CD8-positive, alpha-beta memory T cell (primary cell): ENCODE data around the gene OR7C1. TPM values are rescaled to one million over a fixed set of nuclear protein-coding genes. Genes with fewer than 3 reads are reported as not detected.
"Not testable (repeated sequence)": the region's sequence is repeated elsewhere in the genome, so short reads cannot be mapped to it uniquely, and the experiment has no call there.

Experiments used
- CTCF ChIA-PET: fragments of 350-600 bp; sonication (Branson Sonifier 250); formaldehyde crosslinking; loops from one replicate; lab custom pipeline; 2021; ENCODE audit warnings: antibody characterized with exemption; lab: Charles Lee
- POLR2A ChIA-PET: fragments of 350-600 bp; sonication (Branson Sonifier 250); formaldehyde crosslinking; loops from one replicate; lab custom pipeline; 2021; ENCODE audit warnings: antibody characterized with exemption; lab: Charles Lee
- DNase-seq, 5 donors: peaks; one replicate each; pipeline versions ENCODE4 v3.0.0 to v3.0.0-alpha.2; 2020 to 2022; ENCODE audit warnings: mixed read lengths in 1 of 5
- H3K27ac ChIP-seq: one replicate; pipeline ENCODE4 v1.7.0; 2013; ENCODE audit warnings: low read depth, mild to moderate bottlenecking, low read length, moderate library complexity
- H3K27me3 ChIP-seq: 2 replicates; pipeline ENCODE4 v1.7.0; 2013; ENCODE audit warnings: low read length, mild to moderate bottlenecking; ENCODE audit not compliant: insufficient read depth, poor library complexity, severe bottlenecking
- H3K36me3 ChIP-seq: 2 replicates; pipeline ENCODE4 v1.7.0; 2013; ENCODE audit warnings: mild to moderate bottlenecking, low read length, moderate library complexity; ENCODE audit not compliant: insufficient read depth
- H3K4me1 ChIP-seq: 2 replicates; pipeline ENCODE4 v1.7.0; 2013; ENCODE audit warnings: mild to moderate bottlenecking, low read length, moderate library complexity; ENCODE audit not compliant: insufficient read depth
- H3K4me3 ChIP-seq: 2 replicates; pipeline ENCODE4 v1.7.0; 2013; ENCODE audit warnings: mild to moderate bottlenecking, low read length
- H3K9me3 ChIP-seq: 2 replicates; pipeline ENCODE4 v1.7.0; 2013; ENCODE audit warnings: mild to moderate bottlenecking, low read length
- H3K27ac Mint-ChIP-seq, 8 donors: one replicate each; pipeline ENCODE4 v1.8.0; 2020 to 2021; ENCODE audit warnings: mixed read lengths in 8 of 8, mild to moderate bottlenecking in 6 of 8, inconsistent platforms in 3 of 8, moderate library complexity in 3 of 8
- H3K27me3 Mint-ChIP-seq, 2 donors: one replicate each; pipeline ENCODE4 v1.8.0; 2020 to 2021; ENCODE audit warnings: mixed read lengths in 2 of 2, mild to moderate bottlenecking in 1 of 2, moderate library complexity in 1 of 2
- H3K36me3 Mint-ChIP-seq, 3 donors: one replicate each; pipeline ENCODE4 v1.8.0; 2020 to 2021; ENCODE audit warnings: mixed read lengths in 3 of 3, inconsistent platforms in 1 of 3, mild to moderate bottlenecking in 1 of 3
- H3K4me1 Mint-ChIP-seq, 3 donors: one replicate each; pipeline ENCODE4 v1.8.0; 2020 to 2021; ENCODE audit warnings: mixed read lengths in 3 of 3, inconsistent platforms in 1 of 3, mild to moderate bottlenecking in 1 of 3
- H3K4me3 Mint-ChIP-seq, 7 donors: one replicate each; pipeline ENCODE4 v1.8.0; 2020 to 2021; ENCODE audit warnings: mixed read lengths in 7 of 7, mild to moderate bottlenecking in 6 of 7, moderate library complexity in 4 of 7, inconsistent platforms in 2 of 7
- H3K9me3 Mint-ChIP-seq, 5 donors: one replicate each; pipeline ENCODE4 v1.8.0; 2020 to 2022; ENCODE audit warnings: mixed read lengths in 5 of 5, mild to moderate bottlenecking in 3 of 5, moderate library complexity in 2 of 5, inconsistent platforms in 1 of 5
- polyA plus RNA-seq: library from polyadenylated mRNA; unstranded; fragments of 300-500 nt; fragmentation: Illumina TruSeq; gene quantifications from one replicate; pipeline ENCODE4 v1.2.3, GENCODE V29; 2021
- total RNA-seq, 2 experiments: library from RNA; stranded (reverse); gene quantifications; one replicate each; pipeline ENCODE4 v1.2.3, GENCODE V29; 2021

The OR7C1 gene
- total and polyA plus RNA-seq, 3 experiments from 2014 or later = not detected

DNA sequence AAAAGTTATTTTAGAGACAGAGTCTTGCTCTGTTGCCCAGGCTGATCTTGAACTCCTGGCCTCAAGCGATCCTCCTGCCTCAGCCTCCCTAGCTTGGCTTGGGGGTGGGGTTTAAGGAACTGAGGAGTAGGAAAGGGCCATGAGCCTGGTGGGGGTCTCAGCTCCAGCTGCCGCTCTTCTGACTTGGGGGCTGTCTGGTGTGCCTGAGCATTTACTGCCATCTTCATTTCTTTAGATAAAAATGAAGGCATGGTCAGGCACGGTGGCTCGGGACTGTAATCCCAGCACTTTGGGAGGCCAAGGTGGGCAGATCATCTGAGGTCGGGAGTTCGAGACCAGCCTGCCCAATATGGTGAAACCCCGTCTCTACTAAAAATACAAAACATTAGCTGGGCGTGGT is 59.7 kb downstream of the OR7C1 start:
- H3K4me3 Mint-ChIP-seq = peak overlapping the region in 1 of 7 donors; percentile 12
- H3K36me3 Mint-ChIP-seq, H3K9me3 ChIP-seq, H3K27me3 ChIP-seq, CTCF ChIA-PET, DNase-seq, H3K4me3 ChIP-seq, H3K4me1 ChIP-seq, H3K36me3 ChIP-seq, H3K4me1 Mint-ChIP-seq, H3K9me3 Mint-ChIP-seq, POLR2A ChIA-PET: not testable (repeated sequence)
- peaks cover 26 to 45% of the 10 kb centered on the region in 2 donors for H3K27me3 Mint-ChIP-seq
- peak overlapping the region; percentile 43 for H3K27ac ChIP-seq
- peak overlapping the region in 1 of 8 donors; percentile 39 for H3K27ac Mint-ChIP-seq

DNA sequence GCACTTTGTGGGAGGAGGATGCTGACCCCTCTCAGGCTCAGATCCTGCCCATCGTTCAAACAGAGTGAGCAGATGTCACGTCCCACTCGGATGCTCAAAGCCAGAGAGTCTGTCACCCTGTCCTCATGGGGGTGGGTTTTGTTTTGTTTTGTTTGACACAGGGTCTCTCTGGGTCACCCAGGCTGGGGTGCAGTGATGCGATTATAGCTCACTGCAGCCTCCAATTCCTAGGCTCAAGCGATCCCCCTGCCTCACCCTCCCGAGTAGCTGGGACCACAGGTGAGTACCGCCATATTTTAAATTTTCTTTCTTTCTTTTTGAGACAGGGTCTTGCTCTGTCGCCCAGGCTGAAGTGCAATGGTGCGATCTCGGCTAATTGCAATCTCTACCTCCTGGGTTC is 60.6 kb downstream of the OR7C1 start:
- H3K27ac Mint-ChIP-seq = no peak overlapping the region
- peaks cover 0 to 2% (median 0%) of the 10 kb centered on the region in 3 donors for H3K36me3 Mint-ChIP-seq
- no peak overlapping the region for H3K27ac ChIP-seq
- H3K4me1 Mint-ChIP-seq = peaks cover 2 to 6% (median 5%) of the 10 kb centered on the region in 3 donors
- H3K4me1 ChIP-seq = no peaks in the 10 kb centered on the region
- no peak for DNase-seq
- no peaks in the 10 kb centered on the region for H3K9me3 Mint-ChIP-seq
- no peaks in the 10 kb centered on the region for H3K36me3 ChIP-seq
- peaks cover 29 to 47% of the 10 kb centered on the region in 2 donors for H3K27me3 Mint-ChIP-seq
- no peak overlapping the region for H3K4me3 ChIP-seq
- ChIA-PET CTCF (no interaction called here), POLR2A (no interaction called here)
- no peaks in the 10 kb centered on the region for H3K9me3 ChIP-seq
- H3K4me3 Mint-ChIP-seq = no peak overlapping the region
- no peaks in the 10 kb centered on the region for H3K27me3 ChIP-seq

DNA sequence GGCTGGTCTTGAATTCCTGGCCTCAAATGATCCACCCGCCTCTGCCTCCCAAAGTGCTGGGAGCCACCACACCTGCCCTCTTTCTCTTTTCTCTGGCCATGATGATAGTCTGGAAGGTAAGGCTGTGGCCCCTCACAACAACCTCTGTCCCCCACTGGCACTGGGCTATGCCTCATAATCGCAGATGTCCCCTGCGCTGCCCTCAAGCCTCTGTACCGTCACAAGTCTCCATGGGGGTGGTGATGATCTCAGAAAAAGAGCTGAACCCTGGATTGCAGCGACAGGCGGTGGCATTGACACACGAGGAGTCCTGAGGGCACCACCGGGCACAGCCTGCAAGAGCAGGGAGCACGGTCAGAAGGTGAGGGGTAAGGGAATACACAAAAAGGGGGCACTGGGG is 61.3 kb downstream of the OR7C1 start:
- Mint-ChIP-seq H3K27ac (peak overlapping the region in 1 of 8 donors; percentile 18), H3K27me3 (peaks cover 29 to 40% of the 10 kb centered on the region in 2 donors)
- H3K4me3 ChIP-seq, H3K4me3 Mint-ChIP-seq, H3K4me1 ChIP-seq, CTCF ChIA-PET, H3K4me1 Mint-ChIP-seq, H3K36me3 ChIP-seq, H3K27ac ChIP-seq, H3K36me3 Mint-ChIP-seq, POLR2A ChIA-PET, DNase-seq, H3K9me3 Mint-ChIP-seq, H3K27me3 ChIP-seq, H3K9me3 ChIP-seq: not testable (repeated sequence)

DNA sequence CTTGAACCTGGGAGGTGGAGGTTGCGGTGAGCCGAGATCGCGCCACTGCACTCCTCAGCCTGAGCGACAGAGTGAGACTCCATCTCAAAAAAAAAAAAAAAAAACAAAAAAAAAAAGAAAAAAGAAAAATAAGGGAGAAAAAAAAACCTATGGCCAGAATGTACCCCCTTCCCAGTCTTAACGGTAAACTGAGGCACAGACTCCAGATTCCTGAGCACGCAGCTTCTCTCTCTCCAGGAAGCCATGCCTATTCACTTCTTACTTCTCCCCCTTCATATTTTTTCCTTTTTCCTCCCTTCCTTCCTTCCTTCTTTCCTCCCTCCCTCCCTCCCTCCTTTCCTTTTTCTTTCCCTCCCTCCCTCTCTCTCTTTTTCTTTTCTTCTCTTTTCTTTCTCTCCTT is 62.0 kb downstream of the OR7C1 start:
- peaks cover 0 to 2% (median 0%) of the 10 kb centered on the region in 3 donors for H3K36me3 Mint-ChIP-seq
- Histone ChIP-seq H3K36me3 (no peaks in the 10 kb centered on the region), H3K27ac (no peak overlapping the region), H3K9me3 (no peaks in the 10 kb centered on the region), H3K27me3 (no peaks in the 10 kb centered on the region), H3K4me1 (no peaks in the 10 kb centered on the region), H3K4me3 (no peak overlapping the region)
- H3K27me3 Mint-ChIP-seq = peaks cover 29 to 42% of the 10 kb centered on the region in 2 donors
- ChIA-PET CTCF (no interaction called here), POLR2A (no interaction called here)
- H3K4me1 Mint-ChIP-seq = peaks cover 2 to 6% (median 5%) of the 10 kb centered on the region in 3 donors
- H3K4me3 Mint-ChIP-seq = no peak overlapping the region
- DNase-seq = no peak
- H3K27ac Mint-ChIP-seq = no peak overlapping the region
- H3K9me3 Mint-ChIP-seq = no peaks in the 10 kb centered on the region

DNA sequence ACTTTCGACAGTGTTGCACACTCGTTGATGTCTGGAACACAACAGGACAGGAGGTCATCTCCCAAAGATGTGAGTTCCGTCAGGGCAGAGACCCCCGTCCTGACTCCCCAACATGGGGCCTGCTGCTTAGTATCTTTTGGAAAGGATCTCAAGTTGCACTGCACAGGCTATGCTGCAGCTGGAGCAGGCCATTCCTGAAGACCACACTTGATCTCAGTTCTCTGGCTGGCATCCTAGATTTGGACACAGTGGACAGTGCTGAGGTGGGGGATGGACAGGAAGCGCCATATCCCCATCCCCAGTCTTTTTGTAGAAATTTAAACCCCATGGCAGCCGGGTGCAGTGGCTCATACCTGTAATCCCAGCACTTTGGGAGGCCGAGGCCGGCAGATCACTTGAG is 62.5 kb downstream of the OR7C1 start:
- ChIA-PET POLR2A (no interaction called here), CTCF (no interaction called here)
- Mint-ChIP-seq H3K27ac (no peak overlapping the region), H3K9me3 (no peaks in the 10 kb centered on the region), H3K4me3 (no peak overlapping the region), H3K4me1 (peaks cover 2 to 6% (median 5%) of the 10 kb centered on the region in 3 donors), H3K27me3 (peaks cover 24 to 42% of the 10 kb centered on the region in 2 donors), H3K36me3 (no peaks in the 10 kb centered on the region)
- Histone ChIP-seq H3K4me1 (no peaks in the 10 kb centered on the region), H3K9me3 (no peaks in the 10 kb centered on the region), H3K4me3 (no peak overlapping the region), H3K27me3 (no peaks in the 10 kb centered on the region), H3K36me3 (no peaks in the 10 kb centered on the region), H3K27ac (no peak overlapping the region)
- no peak for DNase-seq

DNA sequence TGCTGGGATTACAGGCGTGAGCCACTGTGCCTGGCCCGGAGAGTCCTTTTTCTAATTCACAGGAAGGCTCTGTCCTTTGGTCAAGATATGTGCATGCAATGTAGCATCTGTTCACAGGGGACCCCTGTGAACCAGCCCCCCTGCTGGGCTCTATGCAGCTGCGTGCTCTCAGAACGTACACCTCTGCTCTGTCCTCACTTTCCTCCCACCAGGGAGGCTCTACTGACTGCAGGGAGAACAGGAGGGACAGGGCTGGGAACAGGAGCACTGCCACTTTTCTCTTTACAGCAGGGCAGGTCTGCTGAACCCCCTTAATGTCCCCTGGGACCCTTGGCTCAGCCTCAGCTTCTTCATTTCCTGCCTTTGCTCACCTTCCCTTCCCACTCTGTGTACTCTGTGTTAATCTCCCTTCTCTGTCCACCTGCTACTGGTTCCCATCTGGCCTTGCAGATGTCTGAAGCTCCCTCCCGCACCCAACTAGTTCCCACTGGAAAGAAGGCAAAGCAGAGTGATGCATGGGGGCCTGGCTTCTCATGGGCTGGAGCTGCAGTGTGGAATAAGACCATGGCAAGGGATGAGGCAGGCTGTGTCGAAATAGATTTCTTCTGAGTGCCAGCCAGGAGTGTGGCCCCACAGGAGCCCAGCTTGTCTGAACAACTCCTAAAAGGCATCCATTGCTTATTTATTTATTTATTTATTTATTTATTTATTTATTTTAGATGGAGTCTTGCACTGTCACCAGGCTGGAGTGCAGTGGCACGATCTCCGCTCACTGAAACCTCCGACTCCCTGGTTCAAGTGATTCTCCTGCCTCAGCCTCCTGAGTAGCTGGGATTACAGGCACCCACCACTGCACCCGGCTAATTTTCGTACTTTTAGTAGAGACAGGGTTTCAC is 63.8 kb downstream of the OR7C1 start:
- no peaks in the 10 kb centered on the region for H3K36me3 Mint-ChIP-seq

DNA sequence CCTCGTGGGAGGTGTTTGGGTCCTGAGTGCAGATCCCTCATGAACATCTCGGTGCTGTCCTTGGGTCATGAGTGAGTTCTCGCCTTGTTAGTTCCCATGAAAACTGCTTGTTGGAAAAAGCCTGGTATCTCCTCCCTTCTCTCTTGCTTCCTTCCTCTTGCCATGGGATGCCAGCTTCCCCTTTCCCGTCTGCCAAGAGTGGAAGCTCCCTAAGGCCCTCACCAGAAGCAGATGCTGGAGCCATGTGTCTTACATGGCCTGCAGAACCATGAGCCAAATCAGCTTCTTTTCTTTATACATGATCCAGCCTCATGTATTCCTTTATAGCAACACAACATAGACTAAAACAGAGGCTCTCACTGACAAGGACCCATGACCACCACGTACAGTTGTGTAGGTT is 64.8 kb downstream of the OR7C1 start:
- Histone ChIP-seq H3K27me3 (no peaks in the 10 kb centered on the region), H3K4me3 (no peak overlapping the region), H3K36me3 (no peaks in the 10 kb centered on the region), H3K4me1 (no peaks in the 10 kb centered on the region), H3K9me3 (no peaks in the 10 kb centered on the region), H3K27ac (no peak overlapping the region)
- Mint-ChIP-seq H3K36me3 (peaks cover 0 to 2% (median 0%) of the 10 kb centered on the region in 3 donors), H3K27ac (peak overlapping the region in 1 of 8 donors; percentile 33), H3K4me3 (no peak overlapping the region), H3K9me3 (no peaks in the 10 kb centered on the region), H3K27me3 (peaks cover 14 to 31% of the 10 kb centered on the region in 2 donors), H3K4me1 (no peaks in the 10 kb centered on the region)
- POLR2A ChIA-PET = no interaction called here
- CTCF ChIA-PET = no interaction called here
- DNase-seq = no peak

More for the DNA sequence above, 63.8 kb downstream of the OR7C1 start:
- H3K4me1 Mint-ChIP-seq = peaks cover 2 to 5% (median 4%) of the 10 kb centered on the region in 3 donors
- POLR2A ChIA-PET = no interaction called here
- Histone ChIP-seq H3K9me3 (no peaks in the 10 kb centered on the region), H3K4me3 (no peak overlapping the region), H3K4me1 (no peaks in the 10 kb centered on the region), H3K27ac (no peak overlapping the region), H3K36me3 (no peaks in the 10 kb centered on the region), H3K27me3 (no peaks in the 10 kb centered on the region)
- CTCF ChIA-PET = no interaction called here
- H3K4me3 Mint-ChIP-seq = no peak overlapping the region
- H3K27ac Mint-ChIP-seq = no peak overlapping the region
- H3K27me3 Mint-ChIP-seq = peaks cover 22 to 37% of the 10 kb centered on the region in 2 donors
- DNase-seq = no peak
- H3K9me3 Mint-ChIP-seq = no peaks in the 10 kb centered on the region

DNA sequence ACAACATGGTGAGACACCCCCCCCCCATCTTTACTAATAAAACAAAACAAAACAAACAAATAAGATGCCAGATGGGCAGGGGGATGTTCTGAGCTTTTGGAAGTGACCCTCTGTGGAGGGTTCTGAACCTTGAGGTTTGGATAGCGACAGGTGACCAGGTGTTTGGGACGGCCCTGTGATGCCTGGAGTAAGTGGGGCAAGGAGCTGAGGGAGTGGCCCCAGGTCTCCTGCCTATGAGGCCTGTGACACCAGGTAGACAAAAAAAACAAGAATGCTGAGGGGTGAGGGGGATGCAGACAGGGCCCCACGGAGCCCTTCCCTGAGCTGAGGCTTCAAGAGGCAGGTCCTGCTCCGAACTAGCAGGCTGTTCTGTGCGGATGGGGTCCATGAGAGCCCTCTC is 65.8 kb downstream of the OR7C1 start:
- no peak overlapping the region for H3K4me3 ChIP-seq
- peaks cover 14 to 35% of the 10 kb centered on the region in 2 donors for H3K27me3 Mint-ChIP-seq
- no peak overlapping the region for H3K27ac ChIP-seq
- CTCF ChIA-PET = no interaction called here
- no peak overlapping the region for H3K4me3 Mint-ChIP-seq
- peak overlapping the region in 1 of 8 donors; percentile 74 for H3K27ac Mint-ChIP-seq
- no peaks in the 10 kb centered on the region for H3K27me3 ChIP-seq
- no peaks in the 10 kb centered on the region for H3K9me3 ChIP-seq
- no peak for DNase-seq
- no peaks in the 10 kb centered on the region for H3K9me3 Mint-ChIP-seq
- H3K36me3 ChIP-seq = no peaks in the 10 kb centered on the region
- POLR2A ChIA-PET = no interaction called here
- no peaks in the 10 kb centered on the region for H3K4me1 Mint-ChIP-seq
- peaks cover 0 to 2% (median 0%) of the 10 kb centered on the region in 3 donors for H3K36me3 Mint-ChIP-seq
- H3K4me1 ChIP-seq = no peaks in the 10 kb centered on the region
